Hepatic stellate cell (primary cell): ENCODE data around the gene SLC24A2.

Source experiments
- DNase-seq: peaks from one replicate; pipeline ENCODE4 v3.0.0; 2011; ENCODE audit warnings: low spot score

The SLC24A2 gene

GRCh38 chr9:19757745-19758144 lies 31.1 kb downstream of the SLC24A2 start:
- DNase-seq, result no peak

DNA sequence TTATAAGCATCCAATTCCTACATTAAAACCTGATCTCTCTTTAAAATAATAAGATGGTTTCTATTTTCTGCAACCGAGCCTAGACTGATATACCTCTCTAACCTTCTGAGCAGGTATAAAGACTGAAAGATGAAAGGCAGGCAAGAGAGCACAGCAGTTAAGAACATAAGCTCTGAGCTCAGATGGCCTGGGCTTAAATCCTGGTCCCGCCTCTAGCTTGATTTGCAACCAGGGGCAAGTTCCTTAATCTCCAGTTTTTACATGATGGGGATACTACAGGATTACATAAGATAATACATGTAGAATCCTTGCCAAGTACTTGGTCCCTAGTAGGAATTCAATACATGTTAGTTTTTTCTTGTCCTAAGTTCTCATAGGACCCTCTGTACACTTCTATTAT lies 33.9 kb downstream of the SLC24A2 start:
- DNase-seq, result no peak

DNA sequence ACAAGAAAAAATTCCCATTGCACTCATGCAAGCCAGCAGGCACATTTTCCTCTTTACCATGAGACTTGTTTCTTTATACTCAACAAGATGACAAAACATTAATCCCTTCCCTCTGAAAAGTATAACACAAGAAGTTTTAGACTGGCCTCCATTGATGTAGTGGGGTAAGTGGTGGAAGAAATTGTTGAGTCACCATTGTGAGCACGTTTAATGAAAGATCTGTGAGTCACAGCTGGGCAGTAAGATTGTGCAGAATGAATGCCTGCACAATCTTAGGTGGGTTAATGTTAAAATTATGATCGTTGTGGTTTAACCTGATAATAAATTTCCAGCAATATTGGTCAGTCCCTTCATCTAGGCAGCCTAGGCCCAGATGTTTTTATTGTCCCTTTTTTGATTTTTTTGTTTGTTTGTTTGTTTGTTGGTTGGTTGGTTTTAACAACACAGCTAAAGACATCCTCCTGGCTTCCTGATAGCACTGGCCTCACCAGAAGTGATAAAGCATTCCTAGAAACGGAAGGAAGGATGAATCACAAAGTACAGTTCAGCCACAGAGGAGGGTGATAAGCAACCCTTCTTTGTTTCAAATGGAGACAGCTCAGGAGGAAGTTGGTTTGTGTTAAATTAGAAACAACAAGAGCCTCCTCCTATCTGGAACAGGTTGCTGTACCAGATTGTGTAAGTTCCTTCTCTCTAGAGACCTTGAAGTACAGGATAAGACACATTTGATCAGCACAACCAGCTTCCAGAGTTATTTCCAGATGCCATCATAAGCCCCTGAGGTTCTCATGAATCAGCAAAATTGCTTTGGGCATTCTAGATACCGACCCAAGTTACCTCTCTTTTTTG lies 40.3 kb downstream of the SLC24A2 start:
- DNase-seq, result no peak

DNA sequence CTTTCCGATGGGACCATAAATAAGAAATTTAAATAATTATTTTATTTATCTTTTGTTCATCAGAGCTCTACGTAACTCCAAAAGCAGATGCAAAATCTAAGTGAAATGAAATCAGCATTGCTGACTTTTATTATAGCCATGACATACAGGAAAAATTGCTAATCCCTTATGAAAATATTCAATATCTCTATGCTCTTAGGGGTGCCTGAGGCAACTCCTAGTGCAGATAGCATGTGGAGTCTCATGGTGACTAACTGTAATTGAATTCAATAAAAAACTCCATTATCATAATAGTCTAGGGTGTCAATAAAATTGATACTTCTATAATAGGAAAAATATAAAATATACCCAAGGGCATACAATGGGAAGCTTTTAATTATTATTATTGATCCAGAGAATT lies 42.6 kb downstream of the SLC24A2 start:
- DNase-seq, result no peak

DNA sequence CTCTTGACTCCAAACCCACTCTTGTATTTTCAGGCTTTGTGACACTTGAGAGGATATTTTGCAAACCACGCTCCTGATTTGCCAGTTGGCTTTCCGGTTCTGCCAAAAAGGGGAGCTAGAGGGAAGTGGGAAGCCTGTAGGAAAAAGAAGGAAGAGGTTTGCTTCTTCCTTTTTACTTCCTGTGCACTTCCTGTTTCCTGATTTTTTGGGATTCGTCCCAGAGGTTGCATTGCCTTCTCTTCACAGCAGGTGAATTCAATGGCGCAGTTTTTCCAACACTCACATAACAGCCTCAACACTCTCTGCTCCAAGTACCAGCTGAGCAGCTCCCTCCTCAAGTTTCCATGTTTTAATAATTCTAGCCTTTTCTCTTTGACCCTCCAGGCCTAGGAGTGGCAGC lies 47.7 kb downstream of the SLC24A2 start:
- DNase-seq, result no peak
